ENCODE data around the gene PAPOLB.

DNA sequence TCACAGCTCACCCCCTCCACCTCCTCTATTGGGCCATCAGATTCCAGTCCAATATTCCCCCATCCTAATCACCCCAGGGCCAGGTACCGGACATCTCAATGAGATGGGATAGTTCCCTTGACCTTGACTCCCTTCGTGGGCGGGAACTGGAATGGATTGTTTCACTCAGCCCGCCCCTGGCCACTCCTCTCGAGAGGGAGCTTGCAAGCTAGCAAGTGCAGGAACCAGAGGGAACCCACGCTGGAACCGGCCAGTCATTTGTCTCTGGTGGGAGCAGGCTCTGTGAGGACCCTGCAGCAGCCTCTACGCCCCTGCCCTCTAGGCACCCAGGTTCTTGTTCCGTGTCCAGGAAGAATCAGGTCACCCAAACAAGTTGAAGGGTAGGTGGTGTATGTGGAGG, 32.7 kb upstream of the PAPOLB start:
- no peak for TF ChIP-seq POLR2AphosphoS5 (IDR thresholded peaks at IDR 0.05)
- TF ChIP-seq POLR2A (IDR thresholded peaks at IDR 0.05): no peak
- TF ChIP-seq, protein P1, sequence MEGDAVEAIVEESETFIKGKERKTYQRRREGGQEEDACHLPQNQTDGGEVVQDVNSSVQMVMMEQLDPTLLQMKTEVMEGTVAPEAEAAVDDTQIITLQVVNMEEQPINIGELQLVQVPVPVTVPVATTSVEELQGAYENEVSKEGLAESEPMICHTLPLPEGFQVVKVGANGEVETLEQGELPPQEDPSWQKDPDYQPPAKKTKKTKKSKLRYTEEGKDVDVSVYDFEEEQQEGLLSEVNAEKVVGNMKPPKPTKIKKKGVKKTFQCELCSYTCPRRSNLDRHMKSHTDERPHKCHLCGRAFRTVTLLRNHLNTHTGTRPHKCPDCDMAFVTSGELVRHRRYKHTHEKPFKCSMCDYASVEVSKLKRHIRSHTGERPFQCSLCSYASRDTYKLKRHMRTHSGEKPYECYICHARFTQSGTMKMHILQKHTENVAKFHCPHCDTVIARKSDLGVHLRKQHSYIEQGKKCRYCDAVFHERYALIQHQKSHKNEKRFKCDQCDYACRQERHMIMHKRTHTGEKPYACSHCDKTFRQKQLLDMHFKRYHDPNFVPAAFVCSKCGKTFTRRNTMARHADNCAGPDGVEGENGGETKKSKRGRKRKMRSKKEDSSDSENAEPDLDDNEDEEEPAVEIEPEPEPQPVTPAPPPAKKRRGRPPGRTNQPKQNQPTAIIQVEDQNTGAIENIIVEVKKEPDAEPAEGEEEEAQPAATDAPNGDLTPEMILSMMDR (IDR thresholded peaks at IDR 0.05): no peak
- no peak for TF ChIP-seq EP300 (IDR thresholded peaks at IDR 0.05)
